ENCODE measurements around the gene CHRNB1.

The CHRNB1 gene

GRCh38 chr17:7497636-7498035, 52.8 kb downstream of the CHRNB1 start:
- TF ChIP-seq, protein P1, sequence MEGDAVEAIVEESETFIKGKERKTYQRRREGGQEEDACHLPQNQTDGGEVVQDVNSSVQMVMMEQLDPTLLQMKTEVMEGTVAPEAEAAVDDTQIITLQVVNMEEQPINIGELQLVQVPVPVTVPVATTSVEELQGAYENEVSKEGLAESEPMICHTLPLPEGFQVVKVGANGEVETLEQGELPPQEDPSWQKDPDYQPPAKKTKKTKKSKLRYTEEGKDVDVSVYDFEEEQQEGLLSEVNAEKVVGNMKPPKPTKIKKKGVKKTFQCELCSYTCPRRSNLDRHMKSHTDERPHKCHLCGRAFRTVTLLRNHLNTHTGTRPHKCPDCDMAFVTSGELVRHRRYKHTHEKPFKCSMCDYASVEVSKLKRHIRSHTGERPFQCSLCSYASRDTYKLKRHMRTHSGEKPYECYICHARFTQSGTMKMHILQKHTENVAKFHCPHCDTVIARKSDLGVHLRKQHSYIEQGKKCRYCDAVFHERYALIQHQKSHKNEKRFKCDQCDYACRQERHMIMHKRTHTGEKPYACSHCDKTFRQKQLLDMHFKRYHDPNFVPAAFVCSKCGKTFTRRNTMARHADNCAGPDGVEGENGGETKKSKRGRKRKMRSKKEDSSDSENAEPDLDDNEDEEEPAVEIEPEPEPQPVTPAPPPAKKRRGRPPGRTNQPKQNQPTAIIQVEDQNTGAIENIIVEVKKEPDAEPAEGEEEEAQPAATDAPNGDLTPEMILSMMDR (IDR thresholded peaks at IDR 0.05; ENCODE audit: low read depth, low read length), result no peak
- no peak overlapping the region for H3K4me3 ChIP-seq (ENCODE audit: low read depth, low read length)

DNA sequence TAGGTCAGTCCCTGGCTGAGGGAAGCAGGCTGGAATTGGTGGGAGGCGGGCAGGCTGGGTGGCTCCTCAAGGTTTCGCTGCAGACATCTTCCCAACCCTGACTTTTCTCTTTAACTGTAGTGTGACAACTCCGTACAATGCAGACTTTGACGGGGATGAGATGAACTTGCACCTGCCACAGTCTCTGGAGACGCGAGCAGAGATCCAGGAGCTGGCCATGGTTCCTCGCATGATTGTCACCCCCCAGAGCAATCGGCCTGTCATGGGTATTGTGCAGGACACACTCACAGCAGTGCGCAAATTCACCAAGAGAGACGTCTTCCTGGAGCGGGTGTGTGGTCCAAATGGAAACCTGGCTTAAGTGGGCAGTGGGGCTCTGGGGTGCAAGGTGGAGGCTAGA, 54.3 kb downstream of the CHRNB1 start:
- TF ChIP-seq, protein P1 (IDR thresholded peaks at IDR 0.05; ENCODE audit: low read depth, low read length), result no peak
- H3K4me3 ChIP-seq (ENCODE audit: low read depth, low read length), result no peak overlapping the region

- TF ChIP-seq, protein P1 (IDR thresholded peaks at IDR 0.05; ENCODE audit: low read depth, low read length), result no peak
Measured at GRCh38 chr17:7501729-7502128, 56.9 kb downstream of the CHRNB1 start.

GRCh38 chr17:7502171-7502847, 57.4 kb downstream of the CHRNB1 start:
- H3K4me3 ChIP-seq (ENCODE audit: low read depth, low read length), result no peak overlapping the region
- TF ChIP-seq, protein P1 (IDR thresholded peaks at IDR 0.05; ENCODE audit: low read depth, low read length), result no peak

More at GRCh38 chr17:7501729-7502128, 56.9 kb downstream of the CHRNB1 start:
- H3K4me3 ChIP-seq (ENCODE audit: low read depth, low read length), result no peak overlapping the region

- TF ChIP-seq, protein P1 (IDR thresholded peaks at IDR 0.05; ENCODE audit: low read depth, low read length), result peak; percentile 29; the same call in 1 of the 2 replicates
- no peak overlapping the region for H3K4me3 ChIP-seq (ENCODE audit: low read depth, low read length)
Measured at GRCh38 chr17:7502987-7503386, 58.1 kb downstream of the CHRNB1 start.

GRCh38 chr17:7503521-7503920, 58.7 kb downstream of the CHRNB1 start:
- H3K4me3 ChIP-seq (ENCODE audit: low read depth, low read length), result no peak overlapping the region
- TF ChIP-seq, protein P1 (IDR thresholded peaks at IDR 0.05; ENCODE audit: low read depth, low read length), result no peak

All from WI38 (cell line).